ENCODE data around the gene YY1.
"Not testable (repeated sequence)": the region's sequence is repeated elsewhere in the genome, so short reads cannot be mapped to it uniquely, and the experiment has no call there.

YY1 gene

GRCh38 chr14:100238419-100239210 is at the start of gene YY1:
TSS of gene YY1 (plus strand) at chr14:100239144. CDS start at chr14:100239245, 101 bp downstream.
- peak; percentile 94 for DNase-seq (ENCODE audit: low spot score)

- DNase-seq (ENCODE audit: low spot score): no peak
These were observed 48.8 kb upstream of the YY1 start for GRCh38 chr14:100190126-100190525.

GRCh38 chr14:100191584-100192249 is 47.2 kb upstream of the YY1 start:
- DNase-seq (ENCODE audit: low spot score): no peak

GRCh38 chr14:100192250-100192671 is 46.7 kb upstream of the YY1 start:
- DNase-seq (ENCODE audit: low spot score): no peak

GRCh38 chr14:100192672-100193416 is 46.1 kb upstream of the YY1 start:
- DNase-seq (ENCODE audit: low spot score): peak; percentile 98

- peak; percentile 33 for DNase-seq (ENCODE audit: low spot score)
These were observed 45.3 kb upstream of the YY1 start for GRCh38 chr14:100193417-100194357.

- no peak for DNase-seq (ENCODE audit: low spot score)
These were observed 39.6 kb upstream of the YY1 start for GRCh38 chr14:100199240-100199860.

- no peak for DNase-seq (ENCODE audit: low spot score)
These were observed 38.6 kb upstream of the YY1 start for GRCh38 chr14:100200311-100200710.

- DNase-seq (ENCODE audit: low spot score): no peak
These were observed 37.2 kb upstream of the YY1 start for GRCh38 chr14:100201701-100202100.

GRCh38 chr14:100202712-100203111 is 36.2 kb upstream of the YY1 start:
- DNase-seq (ENCODE audit: low spot score): no peak

GRCh38 chr14:100203146-100203545 is 35.8 kb upstream of the YY1 start:
- no peak for DNase-seq (ENCODE audit: low spot score)

- no peak for DNase-seq (ENCODE audit: low spot score)
These were observed 34.7 kb upstream of the YY1 start for GRCh38 chr14:100203962-100204834.

- not testable (repeated sequence) for DNase-seq (ENCODE audit: low spot score)
These were observed 34.1 kb upstream of the YY1 start for GRCh38 chr14:100204835-100205167.

GRCh38 chr14:100207588-100207987 is 31.4 kb upstream of the YY1 start:
- not testable (repeated sequence) for DNase-seq (ENCODE audit: low spot score)

- DNase-seq (ENCODE audit: low spot score): not testable (repeated sequence)
These were observed 30.8 kb upstream of the YY1 start for GRCh38 chr14:100208136-100208535.

- DNase-seq (ENCODE audit: low spot score): no peak
These were observed 27.6 kb upstream of the YY1 start for GRCh38 chr14:100211366-100211765.

GRCh38 chr14:100211893-100212292 is 27.1 kb upstream of the YY1 start:
- DNase-seq (ENCODE audit: low spot score): no peak

- no peak for DNase-seq (ENCODE audit: low spot score)
These were observed 26.2 kb upstream of the YY1 start for GRCh38 chr14:100212476-100213333.

GRCh38 chr14:100213587-100213955 is 25.4 kb upstream of the YY1 start:
- DNase-seq (ENCODE audit: low spot score): no peak

Measured in COLO829 (cell line).